ENCODE measurements around the gene C19orf38.
A peak's percentile ranks its signal among the peaks of the same experiment; 100 is the strongest.

C19orf38 gene

GRCh38 chr19:10848230-10848856, at the start of gene C19orf38:
Gene C19orf38, plus strand, starts transcription at chr19:10848415. Its CDS starts 94 bp downstream, at chr19:10848509.
- DNase-seq (ENCODE audit: low read depth in 2 of 2): no peak

- DNase-seq (ENCODE audit: low read depth in 2 of 2): no peak
Measured at GRCh38 chr19:10800488-10800887, 47.7 kb upstream of the C19orf38 start.

- no peak for DNase-seq (ENCODE audit: low read depth in 2 of 2)
Measured at GRCh38 chr19:10802479-10802878, 45.7 kb upstream of the C19orf38 start.

GRCh38 chr19:10803252-10803651, 45.0 kb upstream of the C19orf38 start:
- no peak for DNase-seq (ENCODE audit: low read depth in 2 of 2)

GRCh38 chr19:10805065-10805757, 43.0 kb upstream of the C19orf38 start:
- no peak for DNase-seq (ENCODE audit: low read depth in 2 of 2)

GRCh38 chr19:10805758-10806247, 42.4 kb upstream of the C19orf38 start:
- no peak for DNase-seq (ENCODE audit: low read depth in 2 of 2)

GRCh38 chr19:10808937-10809649, 39.1 kb upstream of the C19orf38 start:
- DNase-seq (ENCODE audit: low read depth in 2 of 2): no peak

GRCh38 chr19:10809651-10810285, 38.4 kb upstream of the C19orf38 start:
- DNase-seq (ENCODE audit: low read depth in 2 of 2): no peak

- no peak for DNase-seq (ENCODE audit: low read depth in 2 of 2)
Measured at GRCh38 chr19:10811391-10812111, 36.7 kb upstream of the C19orf38 start.

- DNase-seq (ENCODE audit: low read depth in 2 of 2): no peak
Measured at GRCh38 chr19:10812196-10812595, 36.0 kb upstream of the C19orf38 start.

- DNase-seq (ENCODE audit: low read depth in 2 of 2): peak in 1 of 2 donors; percentile 30
Measured at GRCh38 chr19:10812902-10813404, 35.3 kb upstream of the C19orf38 start.

- no peak for DNase-seq (ENCODE audit: low read depth in 2 of 2)
Measured at GRCh38 chr19:10815007-10815536, 33.1 kb upstream of the C19orf38 start.

GRCh38 chr19:10815969-10816644, 32.1 kb upstream of the C19orf38 start:
- DNase-seq (ENCODE audit: low read depth in 2 of 2): no peak

- no peak for DNase-seq (ENCODE audit: low read depth in 2 of 2)
Measured at GRCh38 chr19:10816691-10817090, 31.5 kb upstream of the C19orf38 start.

GRCh38 chr19:10817291-10818038, 30.8 kb upstream of the C19orf38 start:
- no peak for DNase-seq (ENCODE audit: low read depth in 2 of 2)

GRCh38 chr19:10818301-10819123, 29.7 kb upstream of the C19orf38 start:
- DNase-seq (ENCODE audit: low read depth in 2 of 2): no peak

- no peak for DNase-seq (ENCODE audit: low read depth in 2 of 2)
Measured at GRCh38 chr19:10819124-10820060, 28.8 kb upstream of the C19orf38 start.

GRCh38 chr19:10820173-10820572, 28.0 kb upstream of the C19orf38 start:
- DNase-seq (ENCODE audit: low read depth in 2 of 2): no peak

All from stimulated activated CD4-positive, alpha-beta T cell treated with anti-CD3 and anti-CD28 coated beads, Interleukin-15, amount 100 ng/mL, for 48 hours (primary cell).